Measurements from ENCODE around the gene SDHB. TPM values are rescaled to one million over a fixed set of nuclear protein-coding genes. Genes with fewer than 3 reads are reported as not detected.

The SDHB gene
- total RNA-seq, 1 donor from 2014 or later: 143 TPM

- DNase-seq (ENCODE audit: low read depth in 2 of 2): no peak
Measured at GRCh38 chr1:17012775-17013490, 40.9 kb downstream of the SDHB start.

- DNase-seq (ENCODE audit: low read depth in 2 of 2): peak; percentile 36 to 80
Measured at GRCh38 chr1:17011439-17012307, 42.2 kb downstream of the SDHB start, which contains the start of gene ATP13A2. Gene ATP13A2 (minus strand): TSS chr1:17011928. CDS start chr1:17011738, 190 bp downstream.

GRCh38 chr1:17011092-17011438 lies 42.8 kb downstream of the SDHB start:
- no peak for DNase-seq (ENCODE audit: low read depth in 2 of 2)

- peak in 1 of 2 donors; percentile 18 for DNase-seq (ENCODE audit: low read depth in 2 of 2)
Measured at GRCh38 chr1:17009706-17010105, 44.1 kb downstream of the SDHB start.

- no peak for DNase-seq (ENCODE audit: low read depth in 2 of 2)
Measured at GRCh38 chr1:17008208-17008855, 45.5 kb downstream of the SDHB start.

- DNase-seq (ENCODE audit: low read depth in 2 of 2): no peak
Measured at GRCh38 chr1:17007121-17007520, 46.7 kb downstream of the SDHB start.

- DNase-seq (ENCODE audit: low read depth in 2 of 2): no peak
Measured at GRCh38 chr1:17005365-17005740, 48.5 kb downstream of the SDHB start.

GRCh38 chr1:17004466-17005364 lies 49.1 kb downstream of the SDHB start:
- DNase-seq (ENCODE audit: low read depth in 2 of 2): no peak

- DNase-seq (ENCODE audit: low read depth in 2 of 2): no peak
Measured at GRCh38 chr1:17002524-17002902, 51.3 kb downstream of the SDHB start.

- DNase-seq (ENCODE audit: low read depth in 2 of 2): no peak
Measured at GRCh38 chr1:17001760-17002523, 51.9 kb downstream of the SDHB start.

GRCh38 chr1:16999863-17000262 lies 54.0 kb downstream of the SDHB start:
- no peak for DNase-seq (ENCODE audit: low read depth in 2 of 2)

- DNase-seq (ENCODE audit: low read depth in 2 of 2): peak in 1 of 2 donors; percentile 71
Measured at GRCh38 chr1:16998589-16998988, 55.2 kb downstream of the SDHB start.

- DNase-seq (ENCODE audit: low read depth in 2 of 2): no peak
Measured at GRCh38 chr1:16996845-16997244, 57.0 kb downstream of the SDHB start.

- no peak for DNase-seq (ENCODE audit: low read depth in 2 of 2)
Measured at GRCh38 chr1:16993521-16994038, 60.3 kb downstream of the SDHB start.

GRCh38 chr1:16992675-16993074 lies 61.2 kb downstream of the SDHB start:
- no peak for DNase-seq (ENCODE audit: low read depth in 2 of 2)

GRCh38 chr1:16992102-16992501 lies 61.7 kb downstream of the SDHB start:
- no peak for DNase-seq (ENCODE audit: low read depth in 2 of 2)

- DNase-seq (ENCODE audit: low read depth in 2 of 2): no peak
Measured at GRCh38 chr1:16991571-16991970, 62.3 kb downstream of the SDHB start.

GRCh38 chr1:16989676-16990391 lies 64.0 kb downstream of the SDHB start:
- DNase-seq (ENCODE audit: low read depth in 2 of 2): no peak

- no peak for DNase-seq (ENCODE audit: low read depth in 2 of 2)
Measured at GRCh38 chr1:16988210-16988609, 65.6 kb downstream of the SDHB start.

GRCh38 chr1:16986962-16987361 lies 66.9 kb downstream of the SDHB start:
- DNase-seq (ENCODE audit: low read depth in 2 of 2): no peak

Data from dermis microvascular lymphatic vessel endothelial cell (primary cell).